GM19463 (cell line): ENCODE measurements around the gene RABGAP1.

ENCODE experiments used
- ATAC-seq: cut with Tn5 transposase; IDR thresholded peaks from one replicate; pipeline ENCODE4 v1.9.1; 2021; ENCODE audit warnings: mild to moderate bottlenecking, moderate library complexity; ENCODE audit not compliant: unreplicated experiment

The RABGAP1 gene

GRCh38 chr9:123080444-123080843 is 139.6 kb downstream of the RABGAP1 start:
- no peak for ATAC-seq

GRCh38 chr9:123081824-123082223 is 141.0 kb downstream of the RABGAP1 start:
- ATAC-seq: no peak

- no peak for ATAC-seq
These were observed 142.9 kb downstream of the RABGAP1 start for GRCh38 chr9:123083680-123084079.

- ATAC-seq: no peak
These were observed 143.4 kb downstream of the RABGAP1 start for GRCh38 chr9:123084256-123084655.

DNA sequence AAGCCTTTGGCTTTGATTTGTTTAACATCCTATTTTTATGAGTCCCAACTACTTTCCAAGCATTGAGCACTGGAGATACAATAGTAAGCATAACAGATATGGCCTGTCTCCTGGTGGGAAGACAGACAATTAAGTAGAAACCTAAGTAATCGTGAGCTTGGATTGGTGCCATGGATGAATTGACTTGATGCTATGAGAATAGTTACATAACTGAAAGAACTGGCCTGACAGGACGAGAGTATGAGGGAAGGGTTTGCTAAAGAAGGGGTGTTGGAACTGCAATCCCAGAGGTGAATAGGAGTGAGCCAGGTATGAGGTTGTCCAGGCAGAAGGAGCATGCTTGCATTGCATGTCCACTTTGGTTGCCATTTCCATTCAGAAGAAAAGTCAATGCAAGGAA is 145.1 kb downstream of the RABGAP1 start:
- no peak for ATAC-seq

DNA sequence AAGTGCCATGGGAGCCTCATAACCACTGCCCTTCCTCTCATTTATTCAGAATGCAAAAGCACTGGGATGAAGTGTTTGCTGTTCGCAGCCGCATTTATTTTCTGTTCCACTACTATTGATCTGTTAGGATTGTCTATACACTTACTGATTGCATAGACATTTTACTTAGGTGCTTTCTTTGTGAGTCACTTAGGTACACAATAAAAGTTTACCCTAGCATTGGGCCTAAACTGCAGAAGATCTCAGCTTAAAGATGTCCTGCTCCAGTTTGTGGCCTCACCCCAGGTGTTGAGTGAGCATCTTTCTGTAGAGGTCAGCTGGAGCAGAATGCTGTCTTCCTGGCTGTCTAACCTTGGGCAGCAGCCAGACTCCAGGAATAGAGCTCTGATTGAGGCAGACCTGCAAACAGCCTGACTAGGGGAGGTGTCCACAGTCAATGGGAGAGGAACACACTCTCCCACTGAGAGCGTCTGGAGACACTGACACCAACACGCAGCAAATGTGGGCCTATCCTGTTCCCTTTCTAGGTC is 146.6 kb downstream of the RABGAP1 start:
- no peak for ATAC-seq

- ATAC-seq: no peak
These were observed 148.2 kb downstream of the RABGAP1 start for GRCh38 chr9:123089040-123089439.

- no peak for ATAC-seq
These were observed 149.0 kb downstream of the RABGAP1 start for GRCh38 chr9:123089790-123090189.

DNA sequence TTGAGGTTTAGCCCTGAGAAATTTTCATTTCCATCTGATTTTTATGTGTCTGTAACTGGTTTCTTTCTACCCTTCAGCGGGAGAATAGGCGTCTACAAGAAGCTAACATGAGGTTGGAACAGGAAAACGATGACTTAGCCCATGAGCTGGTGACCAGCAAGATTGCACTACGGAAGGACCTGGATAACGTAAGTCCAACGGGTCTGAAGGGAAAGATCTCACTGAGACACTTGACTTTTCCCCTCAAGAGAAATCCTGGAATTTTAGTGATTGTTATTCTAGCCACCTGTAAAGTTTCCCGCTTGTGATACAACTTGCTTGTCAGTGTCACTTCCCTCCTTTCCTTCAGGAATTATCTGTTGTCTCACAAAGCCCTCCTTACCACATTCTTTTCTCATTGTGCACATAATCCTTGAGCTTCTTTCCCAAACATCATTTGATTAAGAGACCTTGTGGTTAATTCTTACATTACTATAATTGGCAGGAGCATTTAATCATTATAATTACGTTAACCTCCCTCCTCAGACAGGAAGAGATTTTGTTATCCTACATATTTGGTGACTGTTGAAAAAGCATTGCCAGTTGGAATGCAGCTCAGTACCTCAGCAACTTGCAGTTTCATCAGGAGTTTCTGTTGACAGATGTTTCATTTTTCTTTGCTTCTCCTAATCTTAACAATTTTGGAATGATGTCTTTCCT is 149.5 kb downstream of the RABGAP1 start:
- ATAC-seq: no peak

DNA sequence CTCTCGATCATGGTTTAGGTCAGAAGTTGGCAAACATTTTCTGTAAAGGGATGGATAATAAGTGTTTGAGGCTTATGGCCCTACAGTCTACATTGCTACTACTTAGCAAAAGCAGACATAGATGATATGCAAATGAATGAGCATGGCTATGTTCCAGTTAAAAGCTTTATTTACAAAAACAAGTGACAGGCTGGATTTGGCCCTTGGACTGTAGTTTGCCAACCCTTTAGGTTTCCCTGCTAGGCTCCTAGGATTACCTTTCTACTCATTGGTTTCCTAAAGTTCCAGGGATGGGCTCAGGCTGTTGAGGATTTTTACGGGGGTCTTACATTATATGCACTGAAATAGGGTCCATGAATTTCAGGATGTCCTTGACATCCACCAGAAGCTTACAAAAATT is 150.1 kb downstream of the RABGAP1 start:
- ATAC-seq: no peak

- ATAC-seq: no peak
These were observed 150.6 kb downstream of the RABGAP1 start for GRCh38 chr9:123091459-123091858.

DNA sequence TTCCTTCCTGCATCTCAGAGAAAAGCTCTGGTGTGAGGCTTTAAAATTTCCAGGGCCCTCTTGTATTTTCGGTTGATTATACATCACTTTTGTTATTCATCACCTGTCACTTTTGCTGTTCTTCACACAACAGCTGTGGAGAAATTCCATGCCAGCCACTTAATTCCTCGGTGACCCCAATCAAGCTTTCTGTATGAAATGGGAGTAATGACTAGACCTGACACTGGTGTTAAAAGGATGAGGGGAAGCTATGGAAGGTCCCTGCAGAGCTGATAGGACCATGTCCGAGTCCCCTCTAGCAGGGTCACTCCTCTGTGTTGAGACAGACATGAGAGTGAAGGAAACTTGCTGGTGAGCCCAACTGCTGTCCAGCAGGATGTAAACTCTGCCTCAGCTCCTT is 152.3 kb downstream of the RABGAP1 start:
- ATAC-seq: no peak

DNA sequence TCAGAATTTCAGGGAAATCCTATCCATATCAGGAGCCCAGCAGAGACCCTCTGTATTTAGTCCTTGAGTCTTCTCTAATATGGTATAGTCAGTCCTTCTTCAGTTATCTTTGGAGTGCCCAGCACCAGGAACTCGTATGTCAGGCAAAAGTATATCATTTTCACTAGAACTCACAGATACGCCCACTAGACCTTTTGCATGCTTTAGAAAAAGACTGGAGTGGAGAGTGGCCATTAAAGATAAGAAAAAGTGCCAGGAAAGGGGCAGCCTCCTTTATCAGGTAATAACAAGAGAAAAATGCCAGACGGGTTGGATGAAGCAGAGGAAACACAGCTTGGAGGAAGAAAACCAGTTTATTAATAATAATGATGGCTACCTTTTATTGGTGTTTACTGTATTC is 156.2 kb downstream of the RABGAP1 start:
- ATAC-seq: no peak

DNA sequence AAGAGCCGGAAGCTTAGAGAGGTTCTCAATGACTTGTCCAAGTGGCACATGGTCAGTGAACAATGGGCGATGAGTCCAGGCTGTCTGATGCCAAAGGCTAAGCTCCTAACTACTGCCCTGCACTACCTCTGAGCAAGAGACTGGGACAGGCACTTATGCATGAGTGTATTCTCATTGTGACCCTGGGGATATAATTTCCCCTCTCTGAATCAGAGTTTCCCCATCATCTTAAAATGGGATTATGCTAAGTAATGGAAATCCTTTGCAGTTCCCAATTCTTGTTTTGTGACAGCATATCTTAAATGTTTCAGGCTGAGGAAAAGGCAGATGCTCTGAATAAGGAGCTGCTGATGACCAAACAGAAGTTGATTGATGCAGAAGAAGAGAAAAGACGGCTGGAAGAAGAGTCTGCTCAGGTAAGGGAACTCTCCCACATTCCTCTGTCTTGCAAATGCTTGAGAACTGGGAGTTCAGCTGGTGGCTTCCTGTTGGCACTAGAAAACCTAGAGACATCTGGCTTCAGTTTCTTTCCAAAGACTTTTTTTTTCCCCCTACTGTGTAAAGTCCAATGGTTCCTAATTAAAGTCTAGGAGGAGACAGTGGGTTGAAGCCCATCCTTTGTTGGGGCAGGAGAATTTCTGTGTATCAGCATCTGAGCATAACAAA is 156.7 kb downstream of the RABGAP1 start:
- ATAC-seq: no peak

DNA sequence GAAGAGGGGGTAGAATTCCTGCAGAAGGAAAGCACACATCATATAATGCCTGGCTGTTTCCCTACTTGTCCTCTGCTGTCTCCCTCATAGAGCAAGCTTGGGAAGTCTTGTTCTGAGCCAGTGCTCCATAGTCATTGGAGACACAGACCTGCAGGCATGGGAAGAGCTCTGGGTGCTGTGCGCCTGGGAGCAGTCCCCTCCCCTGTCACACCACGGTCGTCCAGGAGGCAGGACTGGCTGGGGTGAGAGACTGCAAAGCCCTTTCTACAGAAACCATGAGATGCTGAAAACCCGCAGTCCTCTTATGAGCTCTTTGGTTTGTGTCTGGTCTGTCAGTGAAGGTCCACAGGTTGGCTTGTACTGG is 157.3 kb downstream of the RABGAP1 start:
- ATAC-seq: no peak

DNA sequence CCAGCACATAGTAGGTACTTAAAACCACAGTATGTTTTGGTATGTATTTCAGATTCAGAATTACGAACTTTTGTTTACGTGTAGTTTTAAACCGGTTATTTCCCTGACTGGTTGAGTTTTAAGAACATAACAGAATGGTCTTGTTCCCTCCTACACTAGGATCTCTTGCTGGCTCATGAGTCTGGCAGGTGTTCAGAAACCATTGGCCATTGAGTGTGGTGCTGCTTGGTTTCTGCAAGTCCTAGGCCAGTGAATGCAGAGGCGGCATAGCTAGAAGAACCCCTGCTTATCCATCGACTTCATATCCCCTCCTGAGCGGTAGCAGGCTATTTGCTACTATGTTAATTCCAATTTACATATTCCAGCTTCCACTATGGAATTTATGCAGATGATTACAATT is 158.2 kb downstream of the RABGAP1 start:
- ATAC-seq: no peak

DNA sequence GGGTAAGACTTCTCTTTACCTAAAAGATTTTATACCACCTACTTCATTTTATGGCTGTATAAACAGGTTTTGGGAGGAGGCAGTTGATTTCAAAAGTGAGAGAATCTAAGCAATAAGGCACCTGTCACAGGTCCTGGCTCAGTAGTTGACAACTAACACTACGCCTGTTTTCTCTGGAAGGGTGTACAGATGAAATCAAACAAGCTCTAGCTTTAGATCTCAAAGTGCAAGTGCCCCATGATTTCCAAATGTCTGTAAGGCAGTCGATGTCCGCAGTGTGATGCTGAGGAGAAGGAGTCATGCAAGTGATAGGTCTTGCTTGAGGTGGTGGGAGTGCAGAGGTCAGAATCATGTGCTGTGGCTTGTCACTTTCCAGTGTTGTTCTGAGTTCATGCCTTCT is 158.7 kb downstream of the RABGAP1 start:
- no peak for ATAC-seq

DNA sequence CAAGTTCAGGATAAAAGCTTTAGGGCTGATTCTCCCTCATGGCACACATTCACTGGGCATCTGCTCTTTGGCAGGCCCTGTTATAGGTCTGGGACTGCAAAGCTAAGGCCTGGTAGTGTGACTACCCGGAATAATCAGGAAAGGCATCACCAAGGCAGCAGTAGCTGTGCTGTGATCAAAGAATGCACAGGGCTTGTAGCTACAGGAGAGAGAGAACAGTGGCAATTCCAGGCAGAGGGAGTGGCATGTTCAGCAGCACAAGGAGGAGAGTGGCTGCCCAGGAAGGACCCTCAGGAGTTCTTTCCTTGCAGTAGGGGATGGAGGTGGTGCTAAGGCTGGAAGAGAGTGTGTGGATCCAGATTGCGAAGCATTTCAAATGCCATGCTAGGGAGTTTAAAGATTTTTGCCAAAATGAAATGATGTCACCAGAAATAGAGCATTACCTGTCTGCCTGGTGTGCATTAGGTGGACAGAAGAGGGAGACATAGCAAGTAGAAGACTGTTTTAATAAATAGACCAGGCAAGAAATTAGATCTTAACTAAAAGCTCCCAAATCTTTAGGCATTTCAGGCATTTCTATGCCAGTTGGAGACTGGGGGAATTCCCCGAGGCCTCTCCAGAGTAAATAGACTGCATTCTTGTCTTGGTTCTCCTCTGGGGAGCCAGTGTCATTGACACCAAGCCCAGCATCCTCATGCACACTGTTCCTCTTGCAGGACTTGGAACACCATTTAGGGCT is 161.7 kb downstream of the RABGAP1 start:
- no peak for ATAC-seq

GRCh38 chr9:123104807-123105206 is 164.0 kb downstream of the RABGAP1 start:
- no peak for ATAC-seq

DNA sequence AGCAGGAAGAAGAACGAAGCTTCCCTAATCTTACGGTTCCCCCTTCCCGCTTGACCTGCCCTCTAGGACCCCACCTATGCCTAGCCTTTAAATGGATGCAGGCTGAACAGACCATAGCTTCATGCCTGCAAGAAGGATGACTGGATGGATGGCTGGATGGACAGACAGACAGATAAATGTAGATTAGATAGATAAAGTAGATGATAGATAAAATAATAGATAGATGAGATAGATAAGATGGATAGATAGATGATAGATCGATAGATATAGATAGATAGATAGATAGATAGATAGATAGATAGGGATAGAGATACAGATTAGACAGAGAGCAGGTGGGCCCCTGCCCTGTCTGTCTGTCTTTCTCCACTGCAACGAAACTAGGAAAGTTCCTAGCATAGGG is 164.7 kb downstream of the RABGAP1 start:
- ATAC-seq: no peak

DNA sequence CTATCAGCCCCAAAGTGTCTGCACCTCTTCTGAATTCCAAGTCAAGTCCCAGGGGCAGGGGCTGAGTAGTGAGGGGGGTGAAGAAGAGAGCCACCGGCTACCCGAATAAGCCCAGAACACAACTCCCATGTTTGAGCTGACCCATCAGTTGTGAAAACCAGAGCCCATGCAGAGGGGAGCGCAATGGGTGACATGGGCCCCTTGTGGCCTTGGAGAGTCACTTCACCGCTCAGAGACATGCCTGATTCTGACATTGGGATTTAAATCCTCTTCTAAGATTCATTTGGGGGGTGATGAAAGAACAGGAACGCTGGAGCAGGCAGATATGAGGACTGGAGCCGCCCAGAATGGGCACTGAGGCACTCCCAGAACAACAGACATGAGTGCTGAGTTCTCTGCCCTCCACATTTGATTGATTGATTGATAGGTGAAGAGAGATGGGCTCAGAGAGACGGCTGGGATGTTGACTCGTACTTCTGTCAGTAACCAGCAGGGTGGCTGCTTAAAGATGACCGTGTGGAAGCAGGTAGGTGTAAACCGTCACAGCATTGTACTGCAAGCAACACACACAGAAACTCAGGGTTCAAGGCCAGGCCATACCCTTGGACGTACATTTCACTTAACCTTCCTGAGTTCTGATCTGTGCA is 166.9 kb downstream of the RABGAP1 start:
- no peak for ATAC-seq
